GM10847 (cell line): ENCODE data around the gene CCL27.

ENCODE experiments used
- POLR2A ChIP-seq: IDR thresholded peaks from 2 replicates; pipeline ENCODE4 v1.6.1; 2011; ENCODE audit not compliant: insufficient read length; ENCODE audit errors: extremely low read depth

CCL27 gene

GRCh38 chr9:34624475-34625185, 37.8 kb downstream of the CCL27 start:
- no peak for TF ChIP-seq POLR2A

- no peak for TF ChIP-seq POLR2A
Observed at GRCh38 chr9:34623374-34624235, 38.9 kb downstream of the CCL27 start.

GRCh38 chr9:34620061-34620994, 42.1 kb downstream of the CCL27 start, which contains the start of gene DCTN3:
Gene DCTN3, minus strand, starts transcription at chr9:34620495. Its CDS starts 31 bp downstream, at chr9:34620464.
- peak; percentile 79 for TF ChIP-seq POLR2A

- no peak for TF ChIP-seq POLR2A
Observed at GRCh38 chr9:34615132-34615531, 47.3 kb downstream of the CCL27 start.

GRCh38 chr9:34612788-34613390, 49.6 kb downstream of the CCL27 start:
- TF ChIP-seq POLR2A = no peak
